HepG2 (cell line): ENCODE results near the gene DDAH2. TPM values are rescaled to one million over a fixed set of nuclear protein-coding genes. Genes with fewer than 3 reads are reported as not detected.
A peak's percentile ranks its signal among the peaks of the same experiment; 100 is the strongest.

Experiments
- ARNT2 ChIP-seq: sonication (generic); formaldehyde crosslinking; IDR thresholded peaks from 2 replicates; pipeline ENCODE4 v1.8.0; 2022; ENCODE audit warnings: mild to moderate bottlenecking, low read depth, missing genetic modification reagents, moderate library complexity
- CREM ChIP-seq, 2 experiments: sonication (generic) in 1 of 2; formaldehyde crosslinking in 1 of 2; IDR thresholded peaks; 2 replicates each; pipeline versions ENCODE4 v1.4.0 to v1.6.1; 2016 to 2020; ENCODE audit warnings: antibody characterized with exemption in 1 of 2, mild to moderate bottlenecking in 1 of 2, missing genetic modification reagents in 1 of 2
- FOXM1 ChIP-seq: sonication (generic); formaldehyde crosslinking; IDR thresholded peaks from 2 replicates; pipeline ENCODE4 v1.5.0; 2020; ENCODE audit warnings: missing genetic modification reagents
- HDAC6 ChIP-seq: fragments of 200-600 bp; sonication (generic); IDR thresholded peaks from 2 replicates; pipeline ENCODE4 v1.7.0; 2017; ENCODE audit warnings: mild to moderate bottlenecking, antibody characterized with exemption, low read length, low read depth
- HOXA9 ChIP-seq: sonication (generic); formaldehyde crosslinking; IDR thresholded peaks from 2 replicates; pipeline ENCODE4 v1.8.1; 2022; ENCODE audit warnings: missing genetic modification reagents, mild to moderate bottlenecking, moderate library complexity, borderline replicate concordance
- PCBP2 ChIP-seq: fragments of 200-400 bp; formaldehyde crosslinking; optimal IDR thresholded peaks from 2 replicates; pipeline ENCODE3; 2018; ENCODE audit warnings: low read length, low read depth; ENCODE audit not compliant: poor library complexity, severe bottlenecking
- REXO4 ChIP-seq: sonication (generic); formaldehyde crosslinking; IDR thresholded peaks from 2 replicates; pipeline ENCODE4 v1.8.0; 2022; ENCODE audit warnings: missing genetic modification reagents, mild to moderate bottlenecking, borderline replicate concordance
- ZBTB1 ChIP-seq: sonication (generic); formaldehyde crosslinking; IDR thresholded peaks from 2 replicates; pipeline ENCODE4 v1.4.0; 2020; ENCODE audit warnings: missing genetic modification reagents, borderline replicate concordance
- ZNF841 ChIP-seq: sonication (generic); formaldehyde crosslinking; IDR thresholded peaks from 2 replicates; pipeline ENCODE4 v1.8.1; 2023; ENCODE audit warnings: missing genetic modification reagents, borderline replicate concordance
- polyA plus RNA-seq, 8 experiments: library from polyadenylated mRNA; depleted of rRNA in 3 of 8; stranded (reverse) in 7 of 8; unstranded in 1 of 8; fragments of >200 nt; fragmentation: Illumina TruSeq in 4 of 8; extraction: Trizol in 4 of 8; gene quantifications; 2 replicates each; pipeline versions ENCODE4 v1.2.1 to v1.2.3, GENCODE V29; 2011 to 2016; ENCODE audit warnings: low read depth in 4 of 8, missing spikeins in 1 of 8, mixed read lengths in 1 of 8; ENCODE audit not compliant: insufficient read depth in 1 of 8
- total RNA-seq, 5 experiments: library from RNA; depleted of rRNA; stranded (reverse); fragments of >200 nt; fragmentation: Illumina TruSeq; extraction: Trizol; gene quantifications; 2 replicates each; pipeline ENCODE4 v1.2.3, GENCODE V29; 2016; ENCODE audit warnings: low read depth in 1 of 5
- TF ChIP-seq, protein P1 (sequence below): sonication (generic); formaldehyde crosslinking; IDR thresholded peaks from 2 replicates; pipeline ENCODE4 v1.5.1; 2020; ENCODE audit warnings: mild to moderate bottlenecking, missing genetic modification reagents, moderate library complexity
- TF ChIP-seq, protein P2 (sequence below): IDR thresholded peaks from 2 replicates; pipeline ENCODE4 v1.6.1; 2016; ENCODE audit warnings: missing biosample characterization, missing genetic modification reagents, low read depth
- TF ChIP-seq, protein P3 (sequence below): sonication (generic); formaldehyde crosslinking; IDR thresholded peaks from 2 replicates; pipeline ENCODE4 v1.4.0; 2020; ENCODE audit warnings: mild to moderate bottlenecking, missing genetic modification reagents
- TF ChIP-seq, protein P4 (sequence below): sonication (generic); formaldehyde crosslinking; IDR thresholded peaks from 2 replicates; pipeline ENCODE4 v1.8.1; 2022; ENCODE audit warnings: low read depth, mild to moderate bottlenecking, missing genetic modification reagents
- TF ChIP-seq, protein P5 (sequence below): sonication (generic); formaldehyde crosslinking; conservative IDR thresholded peaks from 2 replicates; pipeline ENCODE4 v1.8.0; 2022; ENCODE audit warnings: mild to moderate bottlenecking, moderate library complexity, missing genetic modification reagents
- TF ChIP-seq, protein P6 (sequence below): sonication (generic); formaldehyde crosslinking; IDR thresholded peaks from 2 replicates; pipeline ENCODE4 v1.4.0; 2020; ENCODE audit warnings: missing genetic modification reagents, borderline replicate concordance

The DDAH2 gene
- total and polyA plus RNA-seq, 2 of the 13 experiments (the other 11 are each of a cell fraction or from before 2014, with no cell fraction given): 16.4 to 21.1 TPM

DNA sequence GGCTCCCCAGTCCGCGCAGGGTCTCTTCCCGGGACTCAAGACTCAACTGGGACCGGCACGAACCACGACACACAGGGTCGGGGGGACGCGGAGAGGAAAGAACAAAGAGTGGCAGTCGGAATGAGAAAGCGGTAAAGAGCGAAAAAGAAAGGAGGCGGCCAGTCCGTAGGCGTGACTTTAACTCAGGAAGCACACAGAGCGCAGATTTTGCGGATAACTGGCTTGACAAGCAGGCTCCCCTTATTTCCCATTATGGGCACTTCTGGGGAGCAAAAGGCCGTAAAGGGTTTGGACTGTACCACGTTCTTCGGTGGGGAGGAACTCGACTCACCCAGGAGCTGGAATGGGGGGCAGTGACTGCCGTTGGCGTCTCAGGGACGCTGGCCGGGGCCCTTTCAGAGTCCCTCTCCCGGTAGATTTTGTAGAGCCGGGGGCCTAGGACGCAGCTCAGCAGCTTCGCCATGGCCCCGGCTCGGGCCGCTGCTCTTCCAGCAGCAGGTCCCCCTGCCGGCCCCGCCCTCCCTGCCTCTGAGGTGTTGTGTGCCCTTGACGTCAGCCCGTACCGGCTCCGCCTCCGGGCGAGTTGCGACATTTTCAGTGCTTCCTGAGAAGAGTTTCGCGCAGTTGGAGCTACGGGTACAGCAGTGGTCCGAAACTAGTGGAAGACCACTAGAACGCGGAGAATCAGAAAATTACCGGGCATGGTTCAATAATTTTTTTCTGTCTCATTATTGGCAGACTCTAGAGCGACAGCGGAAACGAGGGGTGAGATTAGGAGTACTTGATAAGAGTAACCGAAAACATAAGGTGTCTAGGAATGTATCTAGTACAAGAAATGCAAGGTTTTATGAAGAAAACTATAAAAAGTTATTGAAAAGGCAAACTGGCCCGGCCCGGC lies 26.0 kb downstream of the DDAH2 start, which contains the start of gene ABHD16A (continued):
- TF ChIP-seq, protein P1, sequence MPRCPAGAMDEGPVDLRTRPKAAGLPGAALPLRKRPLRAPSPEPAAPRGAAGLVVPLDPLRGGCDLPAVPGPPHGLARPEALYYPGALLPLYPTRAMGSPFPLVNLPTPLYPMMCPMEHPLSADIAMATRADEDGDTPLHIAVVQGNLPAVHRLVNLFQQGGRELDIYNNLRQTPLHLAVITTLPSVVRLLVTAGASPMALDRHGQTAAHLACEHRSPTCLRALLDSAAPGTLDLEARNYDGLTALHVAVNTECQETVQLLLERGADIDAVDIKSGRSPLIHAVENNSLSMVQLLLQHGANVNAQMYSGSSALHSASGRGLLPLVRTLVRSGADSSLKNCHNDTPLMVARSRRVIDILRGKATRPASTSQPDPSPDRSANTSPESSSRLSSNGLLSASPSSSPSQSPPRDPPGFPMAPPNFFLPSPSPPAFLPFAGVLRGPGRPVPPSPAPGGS (CRISPR knock-in tag): no peak; the same call in none of the 2 replicates
- TF ChIP-seq, protein P2, sequence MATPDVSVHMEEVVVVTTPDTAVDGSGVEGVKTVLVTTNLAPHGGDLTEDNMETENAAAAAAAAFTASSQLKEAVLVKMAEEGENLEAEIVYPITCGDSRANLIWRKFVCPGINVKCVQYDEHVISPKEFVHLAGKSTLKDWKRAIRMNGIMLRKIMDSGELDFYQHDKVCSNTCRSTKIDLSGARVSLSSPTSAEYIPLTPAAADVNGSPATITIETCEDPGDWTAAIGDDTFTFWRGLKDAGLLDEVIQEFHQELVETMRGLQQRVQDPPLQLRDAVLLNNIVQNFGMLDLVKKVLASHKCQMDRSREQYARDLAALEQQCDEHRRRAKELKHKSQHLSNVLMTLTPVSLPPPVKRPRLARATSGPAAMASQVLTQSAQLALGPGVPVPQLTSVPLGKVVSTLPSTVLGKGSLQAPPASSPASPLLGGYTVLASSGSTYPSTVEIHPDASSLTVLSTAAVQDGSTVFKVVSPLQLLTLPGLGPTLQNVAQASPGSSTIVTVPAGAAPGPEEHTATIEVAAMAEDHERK: peak; percentile 51
- TF ChIP-seq FOXM1 (CRISPR knock-in tag): no peak
- TF ChIP-seq ZNF841 (CRISPR knock-in tag): no peak
- TF ChIP-seq, protein P3, sequence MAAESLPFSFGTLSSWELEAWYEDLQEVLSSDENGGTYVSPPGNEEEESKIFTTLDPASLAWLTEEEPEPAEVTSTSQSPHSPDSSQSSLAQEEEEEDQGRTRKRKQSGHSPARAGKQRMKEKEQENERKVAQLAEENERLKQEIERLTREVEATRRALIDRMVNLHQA (CRISPR knock-in tag): peak; percentile 82; the same call in 1 of the 2 replicates
- TF ChIP-seq, protein P4, sequence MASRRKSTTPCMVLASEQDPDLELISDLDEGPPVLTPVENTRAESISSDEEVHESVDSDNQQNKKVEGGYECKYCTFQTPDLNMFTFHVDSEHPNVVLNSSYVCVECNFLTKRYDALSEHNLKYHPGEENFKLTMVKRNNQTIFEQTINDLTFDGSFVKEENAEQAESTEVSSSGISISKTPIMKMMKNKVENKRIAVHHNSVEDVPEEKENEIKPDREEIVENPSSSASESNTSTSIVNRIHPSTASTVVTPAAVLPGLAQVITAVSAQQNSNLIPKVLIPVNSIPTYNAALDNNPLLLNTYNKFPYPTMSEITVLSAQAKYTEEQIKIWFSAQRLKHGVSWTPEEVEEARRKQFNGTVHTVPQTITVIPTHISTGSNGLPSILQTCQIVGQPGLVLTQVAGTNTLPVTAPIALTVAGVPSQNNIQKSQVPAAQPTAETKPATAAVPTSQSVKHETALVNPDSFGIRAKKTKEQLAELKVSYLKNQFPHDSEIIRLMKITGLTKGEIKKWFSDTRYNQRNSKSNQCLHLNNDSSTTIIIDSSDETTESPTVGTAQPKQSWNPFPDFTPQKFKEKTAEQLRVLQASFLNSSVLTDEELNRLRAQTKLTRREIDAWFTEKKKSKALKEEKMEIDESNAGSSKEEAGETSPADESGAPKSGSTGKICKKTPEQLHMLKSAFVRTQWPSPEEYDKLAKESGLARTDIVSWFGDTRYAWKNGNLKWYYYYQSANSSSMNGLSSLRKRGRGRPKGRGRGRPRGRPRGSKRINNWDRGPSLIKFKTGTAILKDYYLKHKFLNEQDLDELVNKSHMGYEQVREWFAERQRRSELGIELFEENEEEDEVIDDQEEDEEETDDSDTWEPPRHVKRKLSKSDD (CRISPR knock-in tag): peak; percentile 87; the same call in 1 of the 2 replicates
- no peak for TF ChIP-seq PCBP2
- TF ChIP-seq REXO4 (CRISPR knock-in tag): no peak
- no peak for TF ChIP-seq ZBTB1
- TF ChIP-seq CREM (IDR thresholded peaks at IDR 0.05): peak; percentile 94
- peak; percentile 46; the same call in 1 of the 2 replicates for TF ChIP-seq CREM (CRISPR knock-in tag; IDR thresholded peaks at IDR 0.05)
- 0 out of 2 replicates have a peak, but pooled peaks have one; percentile 15 for TF ChIP-seq ARNT2 (CRISPR knock-in tag)
- no peak for TF ChIP-seq HDAC6
- TF ChIP-seq, protein P5, sequence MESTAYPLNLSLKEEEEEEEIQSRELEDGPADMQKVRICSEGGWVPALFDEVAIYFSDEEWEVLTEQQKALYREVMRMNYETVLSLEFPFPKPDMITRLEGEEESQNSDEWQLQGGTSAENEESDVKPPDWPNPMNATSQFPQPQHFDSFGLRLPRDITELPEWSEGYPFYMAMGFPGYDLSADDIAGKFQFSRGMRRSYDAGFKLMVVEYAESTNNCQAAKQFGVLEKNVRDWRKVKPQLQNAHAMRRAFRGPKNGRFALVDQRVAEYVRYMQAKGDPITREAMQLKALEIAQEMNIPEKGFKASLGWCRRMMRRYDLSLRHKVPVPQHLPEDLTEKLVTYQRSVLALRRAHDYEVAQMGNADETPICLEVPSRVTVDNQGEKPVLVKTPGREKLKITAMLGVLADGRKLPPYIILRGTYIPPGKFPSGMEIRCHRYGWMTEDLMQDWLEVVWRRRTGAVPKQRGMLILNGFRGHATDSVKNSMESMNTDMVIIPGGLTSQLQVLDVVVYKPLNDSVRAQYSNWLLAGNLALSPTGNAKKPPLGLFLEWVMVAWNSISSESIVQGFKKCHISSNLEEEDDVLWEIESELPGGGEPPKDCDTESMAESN (CRISPR knock-in tag): peak; percentile 91
- TF ChIP-seq, protein P6, sequence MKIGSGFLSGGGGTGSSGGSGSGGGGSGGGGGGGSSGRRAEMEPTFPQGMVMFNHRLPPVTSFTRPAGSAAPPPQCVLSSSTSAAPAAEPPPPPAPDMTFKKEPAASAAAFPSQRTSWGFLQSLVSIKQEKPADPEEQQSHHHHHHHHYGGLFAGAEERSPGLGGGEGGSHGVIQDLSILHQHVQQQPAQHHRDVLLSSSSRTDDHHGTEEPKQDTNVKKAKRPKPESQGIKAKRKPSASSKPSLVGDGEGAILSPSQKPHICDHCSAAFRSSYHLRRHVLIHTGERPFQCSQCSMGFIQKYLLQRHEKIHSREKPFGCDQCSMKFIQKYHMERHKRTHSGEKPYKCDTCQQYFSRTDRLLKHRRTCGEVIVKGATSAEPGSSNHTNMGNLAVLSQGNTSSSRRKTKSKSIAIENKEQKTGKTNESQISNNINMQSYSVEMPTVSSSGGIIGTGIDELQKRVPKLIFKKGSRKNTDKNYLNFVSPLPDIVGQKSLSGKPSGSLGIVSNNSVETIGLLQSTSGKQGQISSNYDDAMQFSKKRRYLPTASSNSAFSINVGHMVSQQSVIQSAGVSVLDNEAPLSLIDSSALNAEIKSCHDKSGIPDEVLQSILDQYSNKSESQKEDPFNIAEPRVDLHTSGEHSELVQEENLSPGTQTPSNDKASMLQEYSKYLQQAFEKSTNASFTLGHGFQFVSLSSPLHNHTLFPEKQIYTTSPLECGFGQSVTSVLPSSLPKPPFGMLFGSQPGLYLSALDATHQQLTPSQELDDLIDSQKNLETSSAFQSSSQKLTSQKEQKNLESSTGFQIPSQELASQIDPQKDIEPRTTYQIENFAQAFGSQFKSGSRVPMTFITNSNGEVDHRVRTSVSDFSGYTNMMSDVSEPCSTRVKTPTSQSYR (CRISPR knock-in tag): no peak
- TF ChIP-seq HOXA9: no peak; the same call in 1 of the 2 replicates
